ENCODE measurements around the gene CASZ1. TPM values are rescaled to one million over a fixed set of nuclear protein-coding genes. Genes with fewer than 3 reads are reported as not detected.

Gene CASZ1
- total RNA-seq, 1 donor from 2014 or later, result 3.9 TPM

Other genes starting within 250 kb of the CASZ1 start
- gene TARDBP, start 216.0 kb upstream of the CASZ1 start, total RNA-seq (ENCODE audit: insufficient read depth, low replicate concordance), result 139 TPM